NCI-H345 treated with DMSO at 0.1 percent for 48 hours (cell line): ENCODE measurements around the gene FBXW4.

ENCODE experiments used
- DNase-seq: peaks from one replicate; lab custom pipeline; 2025; ENCODE audit not compliant: unreplicated experiment; lab: John Stamatoyannopoulos, UW

FBXW4 gene

GRCh38 chr10:101704331-101704730 is 9.4 kb upstream of the FBXW4 start:
- DNase-seq, result no peak

GRCh38 chr10:101696632-101697031 is 1.7 kb upstream of the FBXW4 start:
- no peak for DNase-seq

DNA sequence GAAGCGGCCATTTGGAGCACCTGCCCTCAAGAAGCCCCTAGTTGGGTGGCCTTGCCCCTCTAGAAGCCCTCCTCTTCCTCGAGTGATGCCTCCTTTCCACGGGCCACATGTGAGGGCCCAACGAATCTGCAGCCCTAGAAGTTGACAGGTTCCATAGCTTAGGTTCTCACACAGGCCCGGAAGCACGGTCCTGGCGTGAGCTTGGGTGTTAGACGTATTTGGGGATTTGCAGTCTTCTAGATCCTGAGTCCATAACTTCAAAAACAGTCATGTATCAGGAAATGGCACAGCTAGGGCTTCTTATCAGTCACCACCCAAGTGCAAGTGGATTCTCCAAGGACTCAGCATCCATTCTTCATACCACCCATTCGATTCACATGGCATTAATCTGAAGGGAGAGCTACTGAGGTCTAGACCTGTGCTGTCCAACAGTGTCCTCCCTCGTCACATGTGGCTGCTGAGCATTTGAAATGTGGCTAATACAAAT is 477 bp upstream of the FBXW4 start:
- no peak for DNase-seq

GRCh38 chr10:101693978-101694673 is 844 bp downstream of the FBXW4 start:
- no peak for DNase-seq

DNA sequence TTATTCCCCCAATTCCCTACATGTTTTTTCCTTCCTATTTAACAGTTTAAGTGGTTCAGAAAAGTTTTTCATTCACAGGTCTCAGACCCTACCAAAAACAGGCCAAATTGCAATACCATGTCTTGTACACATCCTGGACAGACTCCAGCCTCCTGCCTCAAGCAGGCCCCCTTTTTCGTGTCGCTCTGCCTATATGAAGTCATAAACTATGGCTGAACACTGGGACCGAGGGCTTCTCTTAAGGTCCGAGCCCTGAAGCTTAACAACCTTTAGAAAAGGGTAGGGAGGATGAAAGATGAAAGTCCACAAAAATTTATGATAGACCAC is 1.4 kb downstream of the FBXW4 start:
- DNase-seq, result no peak

- no peak for DNase-seq
Observed at GRCh38 chr10:101691081-101691480, 3.9 kb downstream of the FBXW4 start.

GRCh38 chr10:101690461-101690860 is 4.5 kb downstream of the FBXW4 start:
- DNase-seq, result no peak

- no peak for DNase-seq
Observed at GRCh38 chr10:101687071-101687658, 7.8 kb downstream of the FBXW4 start.

DNA sequence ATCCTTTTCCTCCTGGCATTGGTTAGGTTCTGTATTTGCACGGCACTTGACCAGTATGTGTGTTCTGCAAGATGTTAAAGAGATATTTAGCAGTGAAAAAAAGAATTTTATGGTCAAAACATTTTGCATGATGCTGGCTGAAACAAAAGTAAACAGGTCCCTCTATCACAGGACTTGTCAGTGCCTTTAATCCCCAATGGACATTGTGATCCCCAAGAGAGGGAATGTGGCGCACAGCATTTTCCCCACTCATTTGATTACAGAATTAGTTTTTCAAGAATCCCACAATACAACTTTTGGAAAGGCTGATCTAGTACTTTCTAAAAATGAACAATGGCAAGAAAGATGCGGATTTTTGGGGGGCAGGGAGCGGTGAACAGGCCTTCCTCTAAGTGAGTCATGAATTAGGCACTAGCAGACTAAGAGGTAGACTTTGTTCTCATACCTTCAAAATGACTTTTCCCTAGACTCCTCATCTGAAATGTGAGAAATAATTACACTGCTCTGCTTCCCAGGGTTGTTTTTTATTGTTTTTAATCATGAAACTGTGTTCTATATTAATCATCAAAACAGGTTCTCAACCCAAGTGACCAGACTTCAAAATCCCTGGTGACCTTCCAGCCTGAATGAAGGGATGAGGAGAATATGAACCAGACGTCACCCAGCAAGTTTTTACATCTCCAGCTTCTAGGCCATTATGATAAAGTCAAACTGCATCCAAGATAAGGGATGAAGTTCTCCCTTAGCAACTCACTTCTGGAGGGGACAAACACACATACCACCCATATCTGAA is 8.6 kb downstream of the FBXW4 start:
- no peak for DNase-seq

DNA sequence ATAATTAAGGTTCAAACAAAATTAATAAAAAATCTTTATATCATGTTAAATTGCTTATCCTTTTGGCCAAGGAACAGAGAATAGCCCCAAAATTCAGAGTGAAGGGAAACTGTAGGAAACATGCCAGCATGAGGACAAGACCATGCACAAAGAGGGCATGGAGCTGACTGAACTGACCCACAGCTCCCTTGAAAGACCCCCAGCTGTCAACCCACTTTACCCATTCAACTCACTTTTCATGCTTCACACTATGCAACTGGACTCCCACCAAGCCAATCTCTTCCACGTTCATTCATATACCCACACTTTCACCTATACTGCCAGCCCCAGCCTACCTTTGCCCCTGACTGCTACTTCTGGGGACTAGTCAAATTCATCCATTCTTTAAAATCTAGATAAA is 10.2 kb downstream of the FBXW4 start:
- DNase-seq, result no peak

DNA sequence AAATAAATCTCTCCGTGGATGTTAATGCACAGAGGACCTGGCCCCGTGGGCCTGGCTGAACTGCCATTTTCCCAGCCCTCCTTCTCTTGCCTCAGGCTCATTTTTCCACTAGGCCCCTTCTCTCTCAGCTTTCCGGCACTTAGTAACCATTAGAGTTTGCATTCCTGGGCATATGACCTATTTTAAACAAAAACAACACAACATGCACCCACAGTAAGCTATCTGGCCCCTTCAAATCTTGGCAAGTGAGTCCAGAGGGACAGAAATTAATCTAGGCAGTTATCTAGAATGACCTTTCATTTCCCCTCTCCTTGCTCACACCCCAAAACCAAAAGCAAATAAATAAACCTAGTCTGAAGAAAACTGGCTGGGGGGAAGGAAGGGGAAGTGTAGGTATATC is 11.7 kb downstream of the FBXW4 start:
- no peak for DNase-seq

DNA sequence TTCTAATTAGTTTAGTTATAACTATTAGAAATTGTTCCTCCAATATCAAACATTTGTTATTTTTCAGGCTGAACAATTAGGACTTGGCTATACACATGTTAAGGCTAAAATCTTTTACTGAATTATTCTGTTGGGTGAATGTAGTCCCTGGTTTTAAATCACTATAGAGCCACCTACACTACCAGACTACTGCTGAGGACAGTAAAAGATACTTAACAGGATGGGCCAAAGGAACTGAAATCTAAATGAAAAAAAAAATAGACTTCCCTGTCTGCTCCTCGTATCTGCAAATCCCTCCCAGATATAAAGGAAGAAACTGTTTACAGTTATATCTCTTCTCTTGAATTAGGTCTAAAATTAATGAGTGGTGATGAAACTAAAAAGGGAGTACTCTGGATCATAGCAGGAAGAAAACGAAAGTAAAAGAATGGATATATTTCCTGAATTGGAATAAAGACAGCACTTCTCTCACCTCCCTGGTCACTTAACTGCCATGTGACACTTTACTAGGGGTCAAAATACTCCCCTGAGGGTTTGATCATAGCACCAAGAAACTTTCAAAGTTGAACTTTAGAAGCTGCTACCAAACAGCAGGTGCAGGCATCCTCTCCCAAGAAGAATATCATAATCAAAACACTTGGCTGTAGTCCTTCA is 12.7 kb downstream of the FBXW4 start:
- no peak for DNase-seq

DNA sequence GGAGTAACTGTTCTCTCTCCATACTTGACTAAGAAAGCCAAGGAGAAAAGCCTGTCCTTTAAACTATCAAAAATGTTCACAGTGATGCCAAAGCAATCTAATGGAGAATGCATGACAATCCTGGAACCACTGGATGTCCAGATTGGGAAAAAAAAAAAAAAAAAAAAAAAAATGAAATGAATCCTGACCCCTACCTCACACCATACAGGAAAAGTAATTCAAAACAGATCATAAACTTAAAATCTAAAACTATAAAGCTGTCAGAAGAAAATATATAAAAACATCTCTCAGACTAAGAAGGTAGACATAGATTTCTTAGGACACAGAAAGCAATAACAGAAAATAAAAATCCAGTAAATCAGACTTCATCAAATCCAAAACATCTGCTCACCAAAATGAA is 18.4 kb downstream of the FBXW4 start:
- DNase-seq, result no peak

- no peak for DNase-seq
Observed at GRCh38 chr10:101675115-101675514, 19.9 kb downstream of the FBXW4 start.

DNA sequence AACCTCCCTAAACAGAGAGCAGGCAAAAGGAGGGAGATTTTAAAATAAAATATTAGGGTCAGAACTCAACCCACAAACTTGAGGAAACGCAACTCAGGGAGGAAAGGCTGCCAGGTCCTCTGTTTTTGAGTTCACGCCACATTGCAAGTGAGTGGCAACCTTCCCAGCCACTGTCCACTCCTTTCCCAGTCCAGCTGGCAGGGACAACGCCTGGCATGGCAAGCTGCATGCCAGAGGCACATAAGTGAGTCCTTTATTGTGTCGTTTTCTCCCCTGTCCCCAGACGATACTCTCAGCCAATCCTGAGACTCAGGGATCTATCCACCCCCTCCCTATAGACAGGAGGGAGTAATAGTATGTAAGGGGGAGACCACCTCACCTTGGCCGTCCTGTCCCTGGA is 22.4 kb downstream of the FBXW4 start:
- no peak for DNase-seq

DNA sequence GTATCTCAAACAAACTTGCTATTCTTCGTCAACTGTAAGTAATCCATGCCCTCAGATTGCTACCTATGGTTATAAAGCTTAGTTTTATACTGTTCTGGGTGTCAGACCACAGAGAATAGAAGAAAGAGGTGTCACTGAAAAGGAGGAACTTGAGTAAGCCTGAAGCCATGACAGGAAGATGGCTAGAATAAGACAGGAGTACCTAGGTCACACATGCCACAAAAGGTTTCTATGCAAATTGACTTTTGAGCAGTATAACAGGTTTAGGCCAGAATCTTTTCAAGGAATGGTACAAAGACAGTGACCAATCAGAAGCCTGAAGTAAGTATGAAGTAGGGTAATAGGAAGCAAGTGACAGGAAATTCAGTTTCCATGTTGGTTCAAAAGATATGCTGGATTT is 23.5 kb downstream of the FBXW4 start:
- no peak for DNase-seq

- DNase-seq, result no peak
Observed at GRCh38 chr10:101670635-101671034, 24.3 kb downstream of the FBXW4 start.

GRCh38 chr10:101669181-101669580 is 25.8 kb downstream of the FBXW4 start:
- no peak for DNase-seq

- DNase-seq, result no peak
Observed at GRCh38 chr10:101668566-101668965, 26.4 kb downstream of the FBXW4 start.

DNA sequence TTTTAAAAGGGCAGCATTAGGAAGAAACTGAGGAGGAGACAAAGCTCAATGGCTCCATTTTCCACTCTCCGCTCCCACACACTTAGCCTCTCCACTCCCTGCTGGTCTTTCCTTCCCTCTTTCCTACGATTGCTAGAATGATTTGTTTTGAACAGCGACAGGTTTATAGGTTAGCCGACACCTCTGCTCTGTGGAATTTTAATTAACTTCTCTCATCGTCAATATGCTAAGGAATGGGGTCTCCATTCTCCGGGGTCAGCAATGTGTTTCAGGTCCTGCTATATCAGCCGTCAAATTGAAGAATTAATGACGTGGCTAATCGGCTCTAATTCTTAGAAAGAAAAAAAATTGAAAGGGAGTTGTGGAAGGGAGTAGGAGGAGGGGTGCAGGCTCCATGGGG is 28.9 kb downstream of the FBXW4 start:
- DNase-seq, result no peak

DNA sequence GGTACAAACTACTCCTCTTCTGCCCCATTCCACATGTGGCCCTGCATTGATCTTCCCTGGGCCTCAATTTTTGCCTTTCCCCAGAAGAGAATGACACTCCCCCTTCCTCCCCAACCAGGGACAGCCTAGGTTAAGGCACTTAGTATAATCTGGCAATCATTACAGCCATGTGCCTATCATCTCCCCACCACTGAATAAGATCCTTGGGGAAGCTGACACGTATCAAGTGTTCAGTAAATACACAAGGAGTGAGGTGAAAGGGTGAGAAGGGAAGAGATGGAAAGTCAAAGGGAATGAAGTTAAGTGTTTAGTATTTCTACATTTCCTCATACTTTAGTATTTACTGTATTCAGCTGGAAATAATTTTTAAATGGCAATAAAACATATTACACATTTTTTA is 31.9 kb downstream of the FBXW4 start:
- no peak for DNase-seq

- DNase-seq, result no peak
Observed at GRCh38 chr10:101660256-101660655, 34.7 kb downstream of the FBXW4 start.
